Right renal pelvis (tissue), 4 donors: ENCODE results near the gene PCSK6. TPM values are rescaled to one million over a fixed set of nuclear protein-coding genes. Genes with fewer than 3 reads are reported as not detected.
A peak's percentile ranks its signal among the peaks of the same experiment; 100 is the strongest.

Experiments
- DNase-seq, 4 donors: peaks; one replicate each; pipeline ENCODE4 v3.0.0-alpha.2; 2013; ENCODE audit warnings: low read depth in 4 of 4, low spot score in 3 of 4, missing footprints in 1 of 4
- polyA plus RNA-seq, 4 donors: library from polyadenylated mRNA; unstranded; fragments of 120-200 nt; gene quantifications; one replicate each; pipeline ENCODE4 v1.2.1, GENCODE V29; 2013; ENCODE audit not compliant: insufficient read length in 4 of 4

PCSK6 gene
- 1 to 10 TPM; 6.7 to 9.4 (median 7.1) TPM for polyA plus RNA-seq

DNA sequence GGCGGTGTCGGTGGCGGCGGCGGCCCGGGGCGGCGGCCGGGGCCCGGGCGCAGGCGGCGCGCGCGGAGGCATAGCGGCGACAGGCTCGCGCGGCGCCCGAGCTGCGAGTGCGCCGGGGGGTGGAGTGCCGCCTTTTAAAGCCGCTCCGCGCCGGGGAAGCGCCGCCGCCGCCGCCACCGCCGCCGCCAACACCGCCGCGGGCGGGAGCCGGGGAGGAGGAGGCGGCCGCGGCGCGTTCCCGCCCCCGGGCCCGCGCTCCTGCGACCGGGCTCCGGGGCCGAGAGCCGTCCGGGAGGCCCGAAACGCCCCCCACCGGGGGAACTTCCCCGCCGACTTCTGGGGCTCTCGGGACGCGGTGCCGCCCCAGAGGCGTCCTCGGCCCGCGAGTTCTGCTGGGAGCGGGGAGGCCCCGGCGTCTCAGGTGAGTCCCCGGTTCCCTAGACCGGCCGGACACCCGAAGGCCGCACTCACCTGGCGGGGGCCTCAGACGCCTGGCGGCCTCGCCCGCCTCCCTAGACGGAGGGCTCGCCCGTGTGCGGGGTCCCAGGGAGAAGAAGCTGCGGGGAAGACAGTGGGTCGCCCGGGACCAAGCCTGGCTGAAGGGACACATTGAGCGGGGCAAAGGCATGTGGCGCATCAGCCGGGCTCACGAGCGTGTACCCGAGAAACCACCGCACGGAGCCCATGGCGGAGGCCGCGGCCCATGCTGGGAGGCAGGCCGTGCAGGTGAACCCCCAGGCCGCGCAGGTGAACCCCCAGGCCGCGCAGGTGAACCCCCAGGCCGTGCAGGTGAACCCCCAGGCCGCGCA is at the start of gene PCSK6:
TSS of gene PCSK6 (minus strand) at position 109 of the 809 bp plus-strand sequence. CDS start at position 72, 37 bp downstream.
- DNase-seq: no peak

DNA sequence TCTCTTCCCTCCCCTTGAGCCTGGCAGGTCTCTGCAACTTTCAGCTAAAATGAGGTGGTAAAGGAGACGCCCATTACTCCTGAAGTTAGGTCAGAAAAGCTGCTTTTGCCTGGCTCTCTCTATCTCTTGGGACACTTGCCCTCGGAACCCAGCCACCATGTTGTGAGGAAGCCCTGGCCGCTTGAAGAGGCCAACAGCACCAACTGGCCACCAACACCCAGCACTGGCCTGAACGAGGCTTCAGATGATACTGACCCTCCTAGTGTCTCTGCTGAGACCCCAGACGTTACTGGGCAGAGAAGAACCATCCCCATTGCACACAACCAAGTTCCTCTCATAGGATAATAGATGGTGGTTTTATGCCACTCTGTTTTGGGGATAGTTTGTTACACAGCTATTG is 49.5 kb upstream of the PCSK6 start:
- DNase-seq: no peak

DNA sequence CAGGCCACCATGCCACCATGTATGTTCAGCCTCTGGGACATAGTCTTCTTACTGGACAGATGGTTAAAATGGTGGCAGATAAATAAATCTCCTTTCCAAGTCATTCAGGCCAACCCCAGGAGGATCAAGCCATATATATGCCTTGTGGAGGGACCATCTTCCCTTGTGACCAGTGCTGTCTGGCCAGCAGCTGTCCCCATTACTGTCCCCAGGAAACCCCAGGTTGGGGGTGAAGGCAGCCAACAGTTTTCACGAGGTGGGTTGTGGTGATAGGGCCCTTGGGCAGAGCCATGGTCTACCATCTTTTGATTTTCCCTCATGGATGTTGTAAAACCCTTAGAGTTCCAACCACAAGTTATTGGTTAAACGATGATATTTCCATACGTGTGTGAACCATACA is 48.7 kb upstream of the PCSK6 start:
- DNase-seq: no peak

DNA sequence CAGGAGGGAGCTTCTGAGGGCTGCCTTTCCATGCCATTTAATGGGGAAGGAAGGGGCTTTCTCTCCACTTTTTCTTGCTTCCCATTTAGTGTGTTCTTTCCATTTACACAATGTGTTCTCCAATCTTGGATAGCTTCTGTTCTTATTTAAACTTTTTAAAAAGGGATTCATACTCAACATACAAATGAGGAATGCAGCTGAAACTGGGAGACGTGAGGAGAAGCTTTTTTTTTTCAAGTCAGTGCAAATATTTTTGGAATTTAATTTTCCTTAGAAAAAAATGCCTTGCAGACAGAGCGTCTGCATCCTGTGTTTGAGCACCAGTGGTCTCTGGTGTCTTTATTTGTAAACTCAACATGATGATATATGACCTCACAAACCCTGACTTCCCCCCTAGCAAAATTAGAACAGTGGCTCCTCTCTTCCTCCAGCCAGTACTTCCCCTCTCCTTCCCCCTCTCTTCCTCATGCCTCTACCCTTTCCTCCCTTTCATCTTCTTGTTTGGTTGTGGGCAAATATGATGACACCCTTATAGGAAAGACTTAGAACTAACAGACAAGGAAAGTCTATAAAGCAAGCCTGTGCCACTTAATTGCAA is 48.1 kb upstream of the PCSK6 start:
- no peak for DNase-seq

DNA sequence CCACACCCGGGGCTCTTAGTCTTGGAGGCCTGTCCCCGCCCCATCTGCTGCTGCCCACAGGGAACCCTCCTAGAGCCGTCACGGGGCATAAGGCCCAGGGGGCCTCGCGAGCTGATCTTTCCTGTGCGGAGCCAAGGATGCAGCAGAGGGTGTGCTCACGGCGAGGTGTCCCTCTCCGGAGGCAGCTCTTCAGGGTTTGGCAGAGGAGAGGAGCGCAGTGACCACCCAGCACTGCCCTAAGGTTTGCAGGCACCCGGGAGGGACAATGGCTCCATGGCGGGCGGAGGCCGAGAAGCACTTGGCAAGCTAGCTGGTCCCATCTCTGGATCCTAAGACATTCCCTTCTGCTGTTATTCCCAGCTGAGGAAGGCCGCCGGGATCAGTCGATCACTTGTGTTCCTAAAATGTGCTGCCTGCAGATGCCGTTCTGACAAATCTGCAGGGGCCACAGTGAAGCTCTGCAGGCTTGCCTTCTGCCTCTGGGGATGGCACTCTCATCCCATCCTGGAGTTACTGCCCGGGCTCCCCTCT is 47.4 kb upstream of the PCSK6 start:
- no peak for DNase-seq

DNA sequence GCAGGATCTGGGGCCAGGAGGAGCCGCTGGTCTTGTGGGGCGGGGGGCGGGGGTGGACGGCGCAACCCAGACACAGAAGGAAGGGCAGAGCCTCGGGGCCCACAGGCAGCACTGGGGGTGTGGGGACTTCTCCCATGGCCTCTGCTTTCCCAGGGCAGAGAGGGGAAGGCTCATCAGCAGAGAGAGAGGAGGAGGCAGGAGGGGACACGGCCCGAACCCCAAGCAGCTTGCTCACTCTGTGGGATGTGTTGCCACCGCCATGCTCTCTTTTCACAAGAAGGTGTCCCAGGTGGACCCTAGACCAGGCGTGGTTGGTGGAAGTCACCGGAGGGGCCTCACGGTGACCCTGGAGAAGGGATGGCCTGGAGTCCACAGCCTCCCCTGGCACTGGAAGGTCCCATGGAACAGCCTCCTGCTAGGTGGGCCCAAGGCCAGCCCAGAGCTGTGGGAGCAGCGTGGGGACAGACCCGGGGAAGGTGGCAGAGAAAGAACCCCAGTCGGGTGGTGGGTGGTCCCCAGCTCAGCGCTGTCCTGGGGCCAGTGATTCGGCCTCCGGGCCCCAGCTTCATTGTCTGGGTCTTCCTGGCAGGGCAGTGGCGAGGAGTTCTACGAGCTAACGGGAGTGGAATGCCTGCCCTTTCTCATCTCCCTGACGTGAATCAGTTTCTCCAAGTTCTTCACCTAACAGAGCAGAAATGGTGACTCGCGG is 46.8 kb upstream of the PCSK6 start:
- DNase-seq: no peak

DNA sequence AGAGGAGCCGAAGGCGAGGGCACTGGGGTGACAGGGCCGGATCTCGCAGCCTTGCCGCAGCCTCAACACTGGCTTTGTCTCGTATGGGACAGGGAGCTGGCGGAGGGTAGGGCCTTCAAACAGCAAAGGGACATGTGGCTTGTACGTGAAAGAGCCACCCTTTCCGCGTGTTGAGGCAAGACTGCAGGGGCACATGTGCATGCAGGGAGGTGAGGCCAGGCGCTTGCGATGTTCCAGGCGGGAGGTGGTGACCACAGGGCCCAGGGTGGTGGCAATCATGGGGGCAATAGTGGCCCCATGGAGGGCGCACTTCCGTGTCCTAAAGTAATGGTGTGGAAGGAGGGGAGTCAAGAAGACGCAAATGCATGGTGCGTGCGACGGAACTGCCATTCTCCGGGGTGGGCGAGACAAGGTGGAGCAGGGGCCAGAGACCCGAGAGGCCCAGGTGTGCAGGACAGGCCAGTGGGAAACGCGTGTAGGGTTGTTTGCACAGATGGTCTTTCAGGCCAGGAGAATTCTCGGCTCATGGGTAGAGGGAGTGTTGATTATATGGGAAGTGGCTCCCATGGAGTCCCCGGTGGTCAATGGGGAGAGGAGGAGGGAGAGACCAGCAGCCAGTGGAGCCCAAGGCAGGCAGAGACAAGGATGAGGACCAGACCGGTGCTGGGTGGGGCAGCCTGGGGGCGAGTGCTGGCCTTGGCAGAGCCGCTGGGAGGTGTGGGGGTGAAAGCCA is 45.8 kb upstream of the PCSK6 start:
- no peak for DNase-seq

DNA sequence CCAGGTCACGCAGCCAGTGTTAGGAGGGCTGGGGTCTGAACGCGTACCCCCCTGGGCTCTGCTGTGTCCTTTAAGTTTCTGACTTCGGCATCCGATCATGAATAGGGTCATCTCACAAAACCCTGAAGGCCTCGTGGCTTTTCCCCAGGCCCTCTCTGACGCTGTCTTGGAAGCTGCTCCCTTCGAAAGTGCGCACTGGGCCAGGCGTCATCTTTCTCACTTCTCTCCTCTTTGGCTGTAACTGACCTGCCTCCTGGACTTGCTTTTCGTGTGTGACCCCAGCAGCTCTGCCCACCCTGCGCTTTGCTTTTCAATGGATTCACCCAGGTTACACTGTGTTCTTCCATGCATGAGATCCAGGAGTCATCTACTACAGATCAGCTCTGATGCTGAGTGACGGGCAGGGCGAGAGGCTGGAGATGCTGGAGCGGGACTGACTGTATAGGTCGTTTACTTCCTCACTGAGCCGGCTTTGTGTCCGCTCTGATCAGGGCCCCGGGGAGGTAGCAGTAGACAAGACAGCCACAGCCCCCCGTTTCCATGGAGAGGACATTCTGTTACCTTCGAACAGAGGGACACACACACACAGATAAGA is 45.0 kb upstream of the PCSK6 start:
- no peak for DNase-seq

DNA sequence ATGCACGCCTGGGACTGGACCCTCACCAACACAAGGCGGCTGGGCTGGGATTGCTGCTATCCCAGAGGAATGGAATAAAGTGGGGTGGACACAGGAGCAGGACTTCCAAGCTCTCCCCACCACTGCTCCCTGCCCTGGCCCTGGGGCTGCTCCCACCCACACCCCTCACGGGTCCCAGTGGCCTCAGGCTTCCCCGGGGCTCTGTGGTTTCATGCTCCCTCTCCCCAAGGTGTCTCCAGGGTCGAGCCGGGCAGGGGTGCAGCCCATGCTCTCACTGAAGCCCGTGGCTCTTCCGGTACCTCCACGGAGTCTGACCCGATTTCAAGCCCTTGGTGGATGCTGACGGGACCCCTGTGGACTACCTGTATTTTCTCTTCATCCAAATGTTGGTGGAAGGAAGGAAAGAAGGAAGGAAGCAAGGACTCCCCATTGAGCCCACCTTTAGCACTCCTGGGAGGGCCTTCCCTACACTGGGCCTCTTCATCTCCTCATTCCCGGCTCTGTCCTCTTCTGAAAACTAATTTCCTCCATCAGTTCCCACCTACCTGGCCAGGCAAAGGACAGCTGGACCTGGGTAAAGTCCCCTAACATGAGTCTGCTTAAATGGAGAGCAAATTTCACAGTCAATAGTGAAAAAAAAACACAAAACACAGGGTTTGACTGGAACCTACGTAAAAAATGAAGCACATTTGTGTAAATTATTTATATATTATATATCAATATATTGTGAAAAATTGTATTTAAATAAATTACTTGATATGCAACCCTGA is 44.0 kb upstream of the PCSK6 start:
- no peak for DNase-seq

DNA sequence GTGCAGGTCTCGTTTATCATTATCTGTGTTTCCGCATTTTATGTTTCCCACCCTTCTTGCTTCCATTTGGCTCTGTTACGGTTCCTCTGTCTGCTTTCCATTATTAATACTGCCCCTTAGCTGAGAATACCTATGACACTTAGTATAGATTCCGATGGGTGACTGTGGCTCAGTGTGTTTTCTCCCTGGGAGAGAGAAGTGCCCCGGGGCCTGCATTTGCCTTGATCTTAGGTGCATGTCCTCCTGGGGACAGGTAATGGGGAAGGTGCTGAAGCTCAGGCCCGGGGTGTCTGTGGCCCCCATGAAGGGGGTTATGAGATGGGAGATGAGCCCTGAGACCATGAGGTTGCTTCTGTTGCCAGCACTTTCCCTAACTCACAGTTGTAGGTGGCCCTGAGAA is 43.4 kb upstream of the PCSK6 start:
- no peak for DNase-seq

DNA sequence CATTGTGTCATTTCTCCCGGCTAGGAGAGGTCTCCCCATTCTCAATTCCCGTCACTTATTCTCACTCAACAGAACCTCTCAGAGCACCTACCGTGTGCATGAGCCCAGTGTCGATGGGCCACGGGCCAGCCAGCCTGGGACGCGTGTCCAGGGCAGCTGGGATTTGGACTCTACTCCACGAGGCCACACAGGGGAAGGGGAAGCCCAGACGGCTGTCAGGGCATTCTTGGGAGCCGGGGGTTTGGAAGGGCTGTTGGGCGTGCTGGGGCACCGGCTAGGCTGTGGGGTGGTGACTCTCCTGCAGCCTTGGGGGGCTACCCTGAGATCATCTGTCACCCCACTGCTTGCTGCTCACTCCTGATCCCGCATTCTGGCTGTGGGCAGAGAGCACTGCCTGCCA is 41.7 kb upstream of the PCSK6 start:
- DNase-seq: no peak

DNA sequence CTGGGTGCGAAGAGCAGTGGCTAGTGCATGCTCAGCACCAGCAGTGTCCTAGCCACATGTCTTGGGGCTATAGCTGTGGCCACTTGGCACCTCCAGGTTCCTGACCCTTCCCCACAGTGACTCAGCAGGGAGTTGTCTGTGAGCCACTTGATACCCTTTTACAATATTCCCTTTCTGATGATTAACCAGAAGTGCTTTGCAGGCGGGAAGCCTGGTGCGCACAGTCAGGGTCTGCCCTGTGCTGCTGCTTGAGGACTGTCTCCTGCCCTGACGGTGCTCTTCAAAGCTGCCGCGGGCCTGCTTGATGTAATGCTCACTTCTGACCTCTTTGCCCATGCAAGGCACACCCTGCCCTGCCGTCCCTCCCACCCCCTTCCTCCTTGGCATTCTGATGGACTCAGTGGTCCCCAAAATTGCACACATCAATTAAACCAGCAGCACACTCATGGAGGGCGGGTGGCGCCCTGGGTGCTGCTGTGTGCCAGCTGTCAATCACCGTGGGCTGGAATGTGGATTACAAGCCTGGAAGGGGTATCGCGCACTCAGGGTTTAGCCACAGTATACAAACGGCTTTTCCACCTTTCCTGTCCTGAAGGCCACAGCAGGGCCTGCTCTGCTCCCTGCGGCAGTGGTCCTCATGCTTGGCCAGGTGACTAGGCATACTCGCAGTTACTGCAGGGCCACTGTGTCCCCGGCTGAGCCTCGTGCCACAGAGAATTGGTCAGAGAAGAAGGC is 40.9 kb upstream of the PCSK6 start:
- DNase-seq: no peak

DNA sequence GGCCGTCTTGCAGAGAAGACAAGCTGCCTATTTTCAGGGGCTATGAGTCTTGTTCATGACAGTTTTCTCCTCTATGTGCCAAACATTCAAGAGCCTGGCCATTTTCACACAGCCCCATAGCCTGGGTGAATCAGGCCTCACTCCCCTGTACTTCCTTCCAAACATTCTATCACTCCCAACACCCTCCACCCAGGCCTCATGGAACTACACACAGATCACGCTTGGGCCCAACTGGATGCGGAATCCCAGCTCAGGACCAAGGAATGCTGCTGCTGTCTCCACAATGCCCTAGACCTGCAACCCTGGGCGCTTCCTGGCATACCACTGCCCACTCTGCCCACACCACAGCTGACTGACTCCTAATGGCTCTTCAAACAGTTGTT is 39.4 kb upstream of the PCSK6 start:
- DNase-seq: no peak

DNA sequence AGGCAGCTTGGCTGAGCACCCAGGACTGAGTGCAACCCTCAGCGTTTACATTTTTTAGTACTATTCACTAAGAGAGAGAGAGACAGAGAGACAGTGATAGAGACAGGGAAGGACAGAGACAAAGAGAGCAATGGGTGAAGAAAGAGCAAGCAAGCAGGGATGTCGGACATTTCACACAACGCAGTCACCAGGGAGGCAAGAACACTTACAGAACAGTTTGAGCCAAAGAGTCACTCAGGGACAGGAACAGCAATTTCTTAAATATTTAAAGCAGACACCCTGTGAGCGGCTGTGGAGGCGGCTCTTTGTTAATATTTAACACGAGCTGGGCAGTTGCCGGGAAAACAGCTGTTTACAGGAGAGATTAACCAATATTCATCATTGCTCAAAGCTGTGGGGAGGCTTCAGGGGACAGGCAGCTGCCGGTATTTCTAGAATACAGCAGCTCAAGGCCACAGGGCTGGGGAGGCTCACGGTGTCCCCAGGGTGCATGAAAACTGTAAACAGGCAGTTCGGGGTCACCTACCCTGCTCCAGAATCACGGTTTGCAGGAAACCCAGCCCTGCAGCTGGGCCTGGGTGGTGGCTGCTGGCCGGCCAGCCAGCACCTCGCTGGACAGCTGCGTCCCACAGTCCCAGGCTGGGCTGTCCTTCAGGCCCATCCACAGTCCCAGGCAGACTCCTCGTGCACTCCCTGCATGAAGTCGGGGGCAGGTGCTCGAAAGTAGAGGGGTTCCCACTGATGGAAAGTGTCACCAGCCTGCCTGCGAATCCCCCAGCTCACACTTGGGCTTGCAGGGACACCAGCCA is 38.8 kb upstream of the PCSK6 start:
- DNase-seq: peak in 3 of 4 donors; percentile 9 to 22 (median 19)

DNA sequence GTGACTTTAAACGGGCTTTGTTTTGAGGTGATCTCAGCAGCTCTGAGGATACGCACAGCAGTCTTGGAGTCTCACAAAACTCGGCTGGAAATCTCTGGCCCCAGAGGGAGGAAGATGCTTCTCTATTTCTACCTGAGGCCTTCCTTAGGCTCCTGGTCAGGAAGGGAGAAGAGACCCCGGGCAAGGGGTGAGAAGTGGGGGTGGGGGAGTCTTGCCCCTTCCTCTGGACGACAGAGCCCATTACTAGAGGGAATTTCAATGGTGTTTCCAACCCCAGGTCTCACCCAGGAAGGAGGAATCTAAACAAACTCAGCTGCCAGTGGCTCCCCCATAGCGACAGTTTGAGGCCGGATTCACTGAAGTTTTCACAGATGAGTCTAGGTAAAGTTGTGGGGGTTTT is 37.4 kb upstream of the PCSK6 start:
- no peak for DNase-seq

DNA sequence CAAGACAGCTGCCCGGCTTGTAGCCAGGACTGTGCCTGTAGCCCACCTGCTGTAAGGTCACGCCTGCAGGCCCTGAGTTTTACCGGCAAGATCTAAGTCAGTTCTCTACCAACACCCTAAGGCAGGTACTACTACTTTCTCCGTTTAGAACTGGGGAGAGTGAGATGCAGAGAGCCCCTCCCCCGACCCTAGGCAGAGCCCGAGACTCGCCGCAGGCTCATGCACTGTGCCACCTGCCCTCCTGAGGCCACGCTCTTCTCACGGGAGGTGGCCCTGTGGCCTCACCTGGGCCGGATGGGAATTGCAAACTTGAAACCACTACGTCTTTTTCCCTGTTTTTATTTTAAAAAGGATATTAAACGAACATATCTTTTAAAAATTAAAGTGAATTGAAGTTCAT is 36.9 kb upstream of the PCSK6 start:
- no peak for DNase-seq

DNA sequence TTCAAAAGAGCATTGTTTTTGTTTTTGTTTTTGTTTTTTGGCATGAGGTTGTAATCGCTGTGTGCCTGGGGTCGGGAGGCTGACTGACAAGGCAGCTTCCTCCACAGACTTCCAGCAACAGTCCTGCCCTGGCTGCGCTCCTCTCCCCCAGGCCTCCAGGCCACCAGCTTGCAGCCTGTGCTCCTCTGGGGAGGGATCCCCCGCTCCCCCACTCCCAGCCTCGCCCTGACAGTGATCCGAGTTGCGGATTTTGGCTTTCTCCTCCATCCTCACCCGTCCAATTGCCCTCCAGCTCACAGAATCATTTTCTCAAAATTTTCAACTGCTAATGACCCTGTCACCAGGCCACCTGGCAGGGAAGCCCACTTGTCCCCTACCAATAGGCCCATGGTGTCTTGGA is 36.5 kb upstream of the PCSK6 start:
- no peak for DNase-seq

DNA sequence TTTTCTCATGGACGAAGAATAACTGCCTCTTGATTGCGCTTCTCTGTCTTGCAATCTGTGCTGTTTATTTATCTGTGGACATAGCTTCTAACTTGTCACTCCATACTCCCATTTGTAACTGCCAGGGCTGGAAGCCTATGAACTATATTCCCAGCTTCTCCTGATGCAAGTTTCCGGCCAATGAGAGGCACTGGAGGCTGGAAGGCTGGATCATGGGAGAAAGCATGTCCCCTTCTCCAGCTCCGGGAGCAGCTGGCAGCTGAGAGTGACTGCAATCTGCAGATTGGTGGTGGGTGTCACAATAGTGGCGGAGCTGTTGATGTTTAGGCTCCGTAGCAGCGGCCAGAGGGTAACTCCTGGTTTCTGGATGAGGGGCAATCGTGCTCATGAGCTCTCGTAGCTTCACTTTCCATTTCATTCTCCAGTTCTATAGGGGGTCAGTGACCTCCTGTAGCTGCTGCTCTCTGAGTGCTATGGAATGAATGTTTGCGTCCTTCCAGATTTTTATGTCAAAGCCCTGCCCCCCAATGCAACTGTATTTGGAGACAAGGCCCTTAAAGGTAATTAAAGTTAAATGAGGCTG is 35.7 kb upstream of the PCSK6 start:
- no peak for DNase-seq
